ENCODE measurements around the gene RPAP2.
"Not testable (repeated sequence)": the region's sequence is repeated elsewhere in the genome, so short reads cannot be mapped to it uniquely, and the experiment has no call there.

RPAP2 gene

GRCh38 chr1:92376345-92376744, 77.5 kb downstream of the RPAP2 start:
- DNase-seq (ENCODE audit: low read depth): no peak

DNA sequence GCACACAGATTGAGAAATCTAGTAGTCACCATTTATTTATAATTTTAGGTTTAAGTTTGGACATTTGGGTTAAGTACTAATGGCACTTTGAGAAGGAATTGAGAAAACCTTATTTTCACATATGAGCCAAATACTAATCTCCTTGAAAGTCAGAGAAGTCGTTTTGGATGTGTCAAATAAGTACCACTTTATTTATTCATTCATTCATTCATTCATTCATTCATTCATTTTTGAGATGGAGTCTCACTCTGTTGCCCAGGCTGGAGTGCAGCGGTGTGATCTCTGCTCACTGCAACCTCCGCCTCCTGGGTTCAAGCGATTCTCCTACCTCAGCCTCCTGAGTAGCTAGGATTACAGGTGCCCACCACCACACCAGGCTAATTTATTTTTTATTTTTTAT, 79.1 kb downstream of the RPAP2 start:
- DNase-seq (ENCODE audit: low read depth): not testable (repeated sequence)

DNA sequence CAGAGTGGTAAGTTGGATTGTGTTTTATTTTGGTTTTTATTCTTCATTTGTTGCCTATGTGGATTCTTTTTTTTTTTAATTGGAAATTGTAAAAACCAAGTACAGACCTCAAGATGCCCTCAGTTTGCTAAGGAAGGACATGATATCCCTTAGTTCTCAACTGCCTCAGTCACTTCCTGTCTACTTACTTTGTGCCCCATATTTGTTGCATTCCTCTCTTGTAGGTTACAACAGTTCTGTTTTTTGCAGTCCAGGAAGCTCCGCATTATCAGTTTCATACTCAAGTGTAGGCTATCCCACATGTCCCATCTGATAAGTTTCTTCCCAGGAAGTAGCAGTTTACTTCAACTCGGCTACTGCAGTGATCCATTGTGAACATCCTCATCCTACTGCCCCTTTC, 82.0 kb downstream of the RPAP2 start:
- DNase-seq (ENCODE audit: low read depth): no peak

DNA sequence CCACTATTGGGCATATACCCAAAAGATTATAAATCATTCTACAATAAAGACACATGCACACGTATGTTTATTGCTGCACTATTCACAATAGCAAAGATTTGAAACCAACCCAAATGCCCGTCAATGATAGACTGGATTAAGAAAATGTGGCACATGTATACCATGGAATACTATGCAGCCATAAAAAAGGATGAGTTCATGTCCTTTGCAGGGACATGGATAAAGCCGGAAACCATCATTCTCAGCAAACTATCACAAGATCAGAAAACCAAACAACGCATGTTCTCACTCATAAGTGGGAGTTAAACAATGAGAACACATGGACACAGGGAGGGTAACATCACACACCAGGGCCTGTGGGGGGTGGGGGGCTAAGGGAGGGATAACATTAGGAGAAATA, 95.1 kb downstream of the RPAP2 start:
- not testable (repeated sequence) for DNase-seq (ENCODE audit: low read depth)

- no peak for DNase-seq (ENCODE audit: low read depth)
Measured at GRCh38 chr1:92398519-92398918, 99.7 kb downstream of the RPAP2 start.

GRCh38 chr1:92399076-92399475, 100.2 kb downstream of the RPAP2 start:
- no peak for DNase-seq (ENCODE audit: low read depth)

DNA sequence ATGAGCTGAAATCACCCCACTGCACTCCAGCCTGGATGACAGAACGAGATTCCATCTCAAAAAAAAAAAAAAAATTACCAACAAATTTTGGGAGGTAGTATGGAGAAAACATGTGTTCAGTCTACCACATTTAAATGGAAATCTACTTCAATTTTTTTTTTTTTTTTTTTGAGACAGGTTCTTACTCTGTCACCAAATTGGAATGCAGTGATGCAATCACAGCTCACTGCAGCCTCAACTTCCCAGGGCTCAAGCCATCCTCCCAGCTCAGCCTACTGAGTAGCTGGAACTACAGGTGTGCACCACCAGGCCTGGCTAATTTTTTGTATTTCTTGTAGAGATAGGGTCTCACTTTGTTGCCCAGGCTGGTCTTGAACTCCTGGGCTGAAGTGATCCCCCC, 105.8 kb downstream of the RPAP2 start:
- DNase-seq (ENCODE audit: low read depth): no peak

- DNase-seq (ENCODE audit: low read depth): no peak
Measured at GRCh38 chr1:92408825-92409224, 110.0 kb downstream of the RPAP2 start.

GRCh38 chr1:92409946-92410549, 111.2 kb downstream of the RPAP2 start:
- DNase-seq (ENCODE audit: low read depth): no peak

GRCh38 chr1:92410706-92411105, 111.8 kb downstream of the RPAP2 start:
- DNase-seq (ENCODE audit: low read depth): no peak

DNA sequence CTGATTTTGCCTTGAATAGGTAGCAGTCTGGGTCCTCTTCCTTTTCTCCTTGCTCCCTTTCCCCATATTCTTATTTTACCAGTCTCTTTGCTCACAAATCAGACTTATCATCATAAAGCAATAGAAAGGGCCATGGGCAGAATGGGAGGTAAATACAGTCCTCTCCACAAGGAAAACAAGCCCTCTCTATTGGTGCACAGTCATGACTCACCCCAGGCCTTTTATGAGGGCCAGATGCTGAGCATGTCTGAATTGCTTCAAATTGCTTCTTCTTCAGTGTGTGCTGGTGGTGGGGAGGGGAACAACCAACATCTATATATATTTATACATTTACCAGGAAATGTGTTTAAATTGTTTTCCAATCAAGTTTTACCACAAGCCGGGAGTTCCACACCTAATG, 112.7 kb downstream of the RPAP2 start:
- DNase-seq (ENCODE audit: low read depth): peak; percentile 42

GRCh38 chr1:92419642-92420041, 120.8 kb downstream of the RPAP2 start:
- no peak for DNase-seq (ENCODE audit: low read depth)

DNA sequence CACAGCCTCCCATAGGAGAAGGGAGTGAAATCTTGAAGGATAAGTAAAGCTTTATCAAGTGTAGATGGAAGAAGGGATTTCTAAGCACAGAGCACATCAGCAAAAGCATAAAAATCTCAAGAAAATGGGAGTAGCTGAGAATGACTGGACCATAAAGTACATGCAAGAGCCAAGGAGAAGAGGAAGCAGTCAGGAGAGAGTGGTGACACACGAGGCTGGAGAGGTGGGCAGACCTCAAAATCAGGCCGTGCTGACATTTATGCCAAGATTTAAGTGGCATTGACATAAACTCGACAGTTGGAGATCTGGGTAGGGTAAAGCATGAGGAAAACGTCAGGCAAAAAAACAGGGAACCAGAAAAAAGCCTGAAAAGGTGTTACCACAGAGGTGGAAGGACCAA, 125.5 kb downstream of the RPAP2 start:
- DNase-seq (ENCODE audit: low read depth): no peak

- no peak for DNase-seq (ENCODE audit: low read depth)
Measured at GRCh38 chr1:92425617-92426016, 126.8 kb downstream of the RPAP2 start.

DNA sequence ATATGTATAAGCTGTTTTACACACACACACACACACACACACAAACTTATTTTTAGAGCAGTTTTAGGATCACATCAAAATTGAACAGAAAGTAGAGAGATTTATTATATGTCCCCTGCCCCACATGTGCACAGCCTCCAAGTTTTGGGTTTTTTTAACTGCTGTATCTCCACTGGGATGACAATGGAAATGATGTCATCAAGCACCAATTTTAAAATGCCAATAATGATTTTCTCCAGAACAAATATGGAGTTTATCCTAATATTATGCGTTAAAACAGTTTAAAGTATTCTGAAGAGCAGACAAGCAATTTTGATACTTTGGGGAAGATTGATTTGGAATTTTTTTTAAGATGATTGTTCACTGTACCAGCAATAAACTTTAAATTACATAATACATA, 131.2 kb downstream of the RPAP2 start:
- DNase-seq (ENCODE audit: low read depth): no peak

GRCh38 chr1:92434572-92434971, 135.7 kb downstream of the RPAP2 start:
- DNase-seq (ENCODE audit: low read depth): not testable (repeated sequence)

GRCh38 chr1:92439291-92439690, 140.4 kb downstream of the RPAP2 start:
- DNase-seq (ENCODE audit: low read depth): no peak

- DNase-seq (ENCODE audit: low read depth): no peak
Measured at GRCh38 chr1:92441316-92441696, 142.4 kb downstream of the RPAP2 start.

DNA sequence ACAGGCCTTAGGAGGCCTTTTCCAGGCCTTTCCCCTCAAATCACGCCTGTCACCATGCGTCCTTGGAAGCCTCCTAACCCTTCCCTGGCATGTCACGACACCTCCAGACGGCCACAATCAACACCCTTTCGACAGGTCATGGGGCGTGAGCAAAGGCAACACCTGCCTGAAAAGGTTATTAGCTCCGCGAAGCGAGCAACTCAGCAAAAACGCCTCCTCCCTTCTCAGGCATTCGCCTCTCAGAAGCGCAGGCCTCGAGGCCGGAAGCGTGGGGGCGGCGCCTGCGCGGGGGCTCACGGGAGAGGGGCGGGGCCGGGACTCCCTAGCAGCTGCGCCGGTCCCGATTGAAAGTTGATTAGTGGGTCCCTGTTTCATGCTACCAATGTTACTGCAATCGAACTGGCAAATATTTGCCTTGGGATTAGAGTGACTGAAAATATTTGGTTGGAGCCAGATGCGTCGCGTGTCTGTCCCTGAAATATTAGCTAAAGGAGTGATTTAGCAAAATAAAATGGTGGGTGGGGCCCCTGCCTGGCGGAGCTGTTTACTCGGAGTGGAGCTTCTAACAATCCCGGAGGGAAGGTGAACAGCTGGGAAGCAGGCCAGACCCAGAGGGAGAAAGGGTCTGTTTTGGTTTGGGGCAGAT, 143.0 kb downstream of the RPAP2 start:
- DNase-seq (ENCODE audit: low read depth): no peak

GRCh38 chr1:92442351-92442750, 143.5 kb downstream of the RPAP2 start:
- DNase-seq (ENCODE audit: low read depth): no peak

DNA sequence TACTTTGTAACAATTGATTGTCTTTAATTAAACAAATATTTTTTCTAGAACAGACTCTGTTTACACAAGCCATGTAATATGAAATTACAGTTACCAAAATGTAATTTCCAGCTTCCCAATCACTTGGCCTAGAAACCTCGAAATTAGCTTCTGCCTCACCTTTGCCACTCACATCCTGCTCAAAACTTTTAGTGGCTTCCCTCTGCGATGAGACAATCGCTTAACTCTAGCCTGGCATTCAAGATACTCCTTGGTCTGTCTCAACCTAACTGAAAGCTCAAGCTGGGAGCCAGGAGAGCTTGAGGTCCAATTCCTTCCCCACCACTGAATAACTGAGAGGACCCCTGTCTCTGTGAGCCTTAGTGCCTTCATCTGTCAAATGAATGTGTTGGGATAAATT, 145.0 kb downstream of the RPAP2 start:
- DNase-seq (ENCODE audit: low read depth): no peak

DNA sequence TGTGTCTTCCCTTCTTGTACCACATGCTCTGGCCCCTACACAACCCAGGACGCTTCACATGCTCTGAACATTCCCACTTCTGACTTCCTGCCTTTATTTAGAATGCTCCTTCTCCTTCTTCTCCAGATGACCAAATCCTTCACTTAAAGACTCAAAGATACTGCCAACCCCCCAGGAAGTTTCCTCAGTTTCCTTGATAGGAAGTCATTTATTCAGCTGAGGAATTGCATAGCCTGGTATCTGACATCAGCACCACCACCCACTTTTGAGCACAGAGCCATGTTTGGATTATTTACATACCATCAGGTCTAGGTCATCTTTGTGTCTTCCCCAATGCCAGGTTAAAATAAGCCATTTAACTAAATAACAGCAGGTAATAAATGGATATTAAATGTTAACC, 145.5 kb downstream of the RPAP2 start:
- DNase-seq (ENCODE audit: low read depth): peak; percentile 12

DNA sequence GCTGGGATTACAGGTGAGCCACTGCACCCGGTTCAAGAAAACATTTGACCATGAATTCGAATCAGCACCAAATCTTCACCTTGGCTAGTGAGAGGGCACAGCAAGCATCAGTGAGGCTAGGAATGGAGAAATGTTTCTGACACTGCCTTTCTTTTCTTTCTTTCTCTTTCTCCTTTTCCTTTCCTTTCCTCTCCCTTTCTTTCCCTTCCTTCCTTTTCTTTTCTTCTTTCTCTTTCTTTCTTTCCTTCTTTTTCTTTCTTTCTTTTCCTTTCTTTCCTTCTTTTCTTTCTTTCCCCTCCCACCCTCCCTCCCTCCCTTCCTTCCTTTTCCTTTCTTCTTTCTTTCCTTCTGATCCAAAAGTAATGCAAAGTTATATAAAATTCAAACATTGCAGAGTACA, 147.0 kb downstream of the RPAP2 start:
- no peak for DNase-seq (ENCODE audit: low read depth)

DNA sequence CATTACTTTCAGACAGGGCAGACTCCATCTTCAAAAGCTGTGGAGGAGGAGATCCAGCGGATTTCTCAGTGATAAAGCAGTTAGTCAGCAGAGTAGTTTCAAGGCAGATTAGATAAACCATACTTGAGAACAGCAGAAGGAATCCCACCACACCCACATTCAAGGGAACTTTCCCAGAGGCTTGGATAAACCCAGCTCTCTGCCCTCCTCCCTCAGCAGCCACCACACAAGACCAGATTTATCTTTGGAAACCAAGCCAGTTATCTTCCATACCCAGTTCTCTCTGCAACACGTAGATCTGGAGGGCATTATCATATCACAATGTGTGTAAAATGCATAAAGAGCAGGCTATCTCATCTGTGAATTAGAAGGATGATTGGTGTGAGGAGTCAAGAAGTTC, 147.7 kb downstream of the RPAP2 start:
- no peak for DNase-seq (ENCODE audit: low read depth)
